C4-2B (cell line): ENCODE data around the gene PRCD.
A peak's percentile ranks its signal among the peaks of the same experiment; 100 is the strongest.

Source experiments
- CTCF ChIP-seq: fragments of 450-650 bp; conservative IDR thresholded peaks from 2 replicates; pipeline ENCODE4 v1.5.1; 2017; ENCODE audit warnings: mild to moderate bottlenecking
- ZFX ChIP-seq: fragments of 450-650 bp; IDR thresholded peaks from 2 replicates; pipeline ENCODE4 v1.6.1; 2017

GRCh38 chr17:76547183-76547641 is 7.4 kb downstream of the PRCD start:
- peak; percentile 84 for TF ChIP-seq CTCF
- TF ChIP-seq ZFX = no peak
